T-helper 1 cell (primary cell): ENCODE results near the gene B2M.
A peak's percentile ranks its signal among the peaks of the same experiment; 100 is the strongest.
"Not testable (repeated sequence)": the region's sequence is repeated elsewhere in the genome, so short reads cannot be mapped to it uniquely, and the experiment has no call there.

Source experiments
- DNase-seq, 5 donors: peaks; one replicate each; pipeline ENCODE4 v3.0.0-alpha.2; 2012 to 2020
- total RNA-seq, 4 donors: gene quantifications; one replicate each; lab custom pipeline; 2026; lab: John Stamatoyannopoulos, UW

Gene B2M
- 3,903 to 4,285 (median 4,063) reads per million in 4 donors for total RNA-seq

GRCh38 chr15:44711096-44711742 lies at the start of gene B2M, which contains the start of gene PATL2:
B2M (plus strand) TSS chr15:44711517; CDS start chr15:44711547, 30 bp downstream.
PATL2 (minus strand) TSS chr15:44711323; CDS start chr15:44676490, 34,833 bp downstream.
- DNase-seq = peak; percentile 86 to 97 (median 91)

- DNase-seq = no peak
Observed at GRCh38 chr15:44661576-44661975, 49.7 kb upstream of the B2M start.

- peak; percentile 71 to 93 (median 83) for DNase-seq
Observed at GRCh38 chr15:44662478-44663409, 48.6 kb upstream of the B2M start.

GRCh38 chr15:44663410-44664308 lies 47.7 kb upstream of the B2M start, which contains the start of gene SPG11:
SPG11 (minus strand) TSS chr15:44663662; CDS start chr15:44663647, 15 bp downstream.
- peak; percentile 90 to 99 (median 93) for DNase-seq

- peak in 1 of 5 donors; percentile 44 for DNase-seq
Observed at GRCh38 chr15:44666210-44667038, 44.9 kb upstream of the B2M start.

GRCh38 chr15:44667039-44667360 lies 44.3 kb upstream of the B2M start:
- no peak for DNase-seq

- DNase-seq = no peak
Observed at GRCh38 chr15:44668921-44669320, 42.4 kb upstream of the B2M start.

- no peak for DNase-seq
Observed at GRCh38 chr15:44670087-44670950, 41.0 kb upstream of the B2M start.

GRCh38 chr15:44673639-44674038 lies 37.7 kb upstream of the B2M start:
- no peak for DNase-seq

GRCh38 chr15:44675911-44676310 lies 35.4 kb upstream of the B2M start:
- DNase-seq = no peak

GRCh38 chr15:44676676-44677075 lies 34.6 kb upstream of the B2M start:
- DNase-seq = peak in 1 of 5 donors; percentile 67

- peak in 1 of 5 donors; percentile 40 for DNase-seq
Observed at GRCh38 chr15:44682211-44682610, 29.1 kb upstream of the B2M start.

GRCh38 chr15:44682809-44683682 lies 28.3 kb upstream of the B2M start:
- peak; percentile 43 to 92 (median 65) for DNase-seq

- not testable (repeated sequence) for DNase-seq
Observed at GRCh38 chr15:44689318-44689717, 22.0 kb upstream of the B2M start.

- peak in 1 of 5 donors; percentile 49 for DNase-seq
Observed at GRCh38 chr15:44690245-44690644, 21.1 kb upstream of the B2M start.

GRCh38 chr15:44692659-44693058 lies 18.7 kb upstream of the B2M start:
- DNase-seq = no peak

GRCh38 chr15:44694416-44694815 lies 16.9 kb upstream of the B2M start:
- no peak for DNase-seq

- no peak for DNase-seq
Observed at GRCh38 chr15:44695294-44695693, 16.0 kb upstream of the B2M start.

- DNase-seq = no peak
Observed at GRCh38 chr15:44697014-44697413, 14.3 kb upstream of the B2M start.

GRCh38 chr15:44698641-44699040 lies 12.7 kb upstream of the B2M start:
- no peak for DNase-seq
